ENCODE measurements around the gene TRAM2. TPM values are rescaled to one million over a fixed set of nuclear protein-coding genes. Genes with fewer than 3 reads are reported as not detected.

The TRAM2 gene
- total RNA-seq, 2 experiments from 2014 or later, result 2.5 to 2.9 TPM

DNA sequence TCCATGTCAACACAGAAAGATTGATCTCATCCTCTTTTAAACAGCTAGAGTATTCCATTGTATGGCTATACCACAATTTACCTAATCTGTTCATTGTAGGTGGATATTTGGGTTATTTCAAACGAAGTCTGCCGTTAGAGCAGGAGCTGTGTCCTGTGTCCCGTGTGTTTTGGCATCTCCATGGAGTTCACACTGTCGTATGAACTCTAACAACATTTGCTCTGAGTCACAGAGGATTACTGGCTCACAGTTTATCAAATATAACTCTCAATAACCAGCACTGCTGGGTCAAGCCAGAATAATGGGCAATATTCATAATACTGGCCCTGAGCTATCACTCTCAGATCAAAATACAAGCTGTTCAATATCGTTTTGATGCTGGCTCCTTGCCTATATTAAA lies 16.4 kb downstream of the TRAM2 start:
- intact Hi-C loops (cut with micrococcal nuclease), result no loop called here
- CTCF ChIA-PET, result no interaction called here
- H3K27ac Mint-ChIP-seq, result no peak overlapping the region
- peaks cover 8% of the 10 kb centered on the region for H3K4me1 Mint-ChIP-seq (ENCODE audit: low read depth)
- no peak for DNase-seq
- no peaks in the 10 kb centered on the region for H3K27me3 Mint-ChIP-seq (ENCODE audit: low read depth)
- H3K9me3 Mint-ChIP-seq, result no peaks in the 10 kb centered on the region
- H3K36me3 Mint-ChIP-seq (ENCODE audit: low read depth), result no peaks in the 10 kb centered on the region
- H3K4me3 Mint-ChIP-seq, result no peak overlapping the region

DNA sequence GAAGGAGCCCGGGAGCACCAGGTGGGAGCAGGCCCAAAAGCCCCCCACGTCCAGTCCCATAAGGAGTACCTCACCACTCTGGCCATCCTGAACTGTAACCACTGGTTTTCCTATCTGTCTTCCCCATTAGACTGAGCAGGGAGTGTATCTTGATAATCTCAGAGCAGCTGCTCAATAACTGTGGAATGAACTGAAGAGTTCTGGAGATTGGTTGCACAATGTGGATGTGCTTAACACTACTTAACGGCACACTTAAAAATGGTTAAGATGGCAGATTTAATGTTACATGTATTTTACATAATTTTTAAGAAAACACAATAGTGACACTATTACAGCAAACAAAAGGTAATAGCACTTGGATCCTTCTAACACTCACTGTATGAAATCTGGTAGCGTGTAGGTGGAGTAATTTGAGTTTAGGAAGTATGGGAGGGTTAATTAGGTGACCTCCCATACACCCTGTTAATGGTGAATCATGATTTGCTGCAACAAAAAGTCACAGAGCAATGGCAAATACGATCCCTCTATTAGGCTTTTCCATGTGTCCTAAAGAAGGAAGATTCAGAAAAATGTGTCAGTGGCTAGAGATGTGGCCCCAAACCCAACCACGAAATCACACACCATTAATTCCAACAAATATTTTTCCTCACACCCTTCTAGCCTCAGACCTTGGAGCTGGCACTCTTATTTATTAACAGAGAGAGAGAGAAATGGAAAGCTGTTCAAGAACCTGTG lies 18.4 kb downstream of the TRAM2 start:
- H3K9me3 Mint-ChIP-seq, result no peaks in the 10 kb centered on the region
- no peaks in the 10 kb centered on the region for H3K36me3 Mint-ChIP-seq (ENCODE audit: low read depth)
- no peaks in the 10 kb centered on the region for H3K27me3 Mint-ChIP-seq (ENCODE audit: low read depth)
- H3K4me1 Mint-ChIP-seq (ENCODE audit: low read depth), result peaks cover 9% of the 10 kb centered on the region
- DNase-seq, result no peak
- intact Hi-C loops (cut with micrococcal nuclease), result no loop called here
- no peak overlapping the region for H3K4me3 Mint-ChIP-seq
- CTCF ChIA-PET, result no interaction called here
- H3K27ac Mint-ChIP-seq, result no peak overlapping the region

GRCh38 chr6:52557389-52558265 lies 19.2 kb downstream of the TRAM2 start:
- Mint-ChIP-seq H3K27ac (no peak overlapping the region), H3K9me3 (no peaks in the 10 kb centered on the region), H3K4me1 (ENCODE audit: low read depth) (peaks cover 10% of the 10 kb centered on the region), H3K36me3 (ENCODE audit: low read depth) (no peaks in the 10 kb centered on the region), H3K27me3 (ENCODE audit: low read depth) (no peaks in the 10 kb centered on the region), H3K4me3 (no peak overlapping the region)
- intact Hi-C loops (cut with micrococcal nuclease), result no loop called here
- DNase-seq, result no peak
- CTCF ChIA-PET, result no interaction called here

DNA sequence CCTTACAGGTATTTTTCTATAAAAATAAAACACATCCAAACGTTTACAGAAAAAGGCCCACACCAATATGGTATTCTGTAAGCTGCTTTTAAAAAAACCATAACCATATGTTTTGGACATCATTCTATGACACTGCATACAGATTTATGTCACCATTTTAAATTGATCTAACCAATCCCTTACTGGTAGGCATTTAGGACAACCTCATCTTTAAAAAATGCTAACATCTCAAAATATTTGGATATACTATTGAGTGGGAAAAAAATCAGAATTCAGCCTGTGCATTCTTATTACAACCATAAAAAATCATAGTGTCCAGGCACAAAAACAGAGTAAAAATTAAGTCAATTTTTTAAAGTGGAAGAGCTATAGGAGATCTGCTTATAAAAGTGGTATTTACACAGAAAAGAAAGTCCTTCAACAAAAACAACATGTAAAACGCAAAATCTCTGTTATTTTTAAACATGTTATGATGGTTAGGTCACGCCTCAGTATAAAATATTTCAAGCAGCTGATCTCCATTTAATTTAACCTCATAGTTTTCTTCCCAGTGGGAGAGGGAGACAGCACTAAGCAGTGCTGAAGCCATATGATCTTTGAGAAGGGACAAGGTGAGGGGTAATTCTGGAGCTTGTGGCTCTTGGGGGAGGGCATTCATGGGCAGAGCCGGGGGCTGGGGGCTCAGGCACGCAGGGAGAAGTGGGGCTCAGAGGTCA lies 21.2 kb downstream of the TRAM2 start:
- CTCF ChIA-PET, result interaction anchor here (1.0 kb wide), 1 partner anchor 49 kb away, joined by 4 read pairs; no protein-coding TSS in a partner anchor
- Mint-ChIP-seq H3K4me1 (ENCODE audit: low read depth) (peaks cover 10% of the 10 kb centered on the region), H3K36me3 (ENCODE audit: low read depth) (no peaks in the 10 kb centered on the region), H3K27ac (no peak overlapping the region), H3K27me3 (ENCODE audit: low read depth) (no peaks in the 10 kb centered on the region), H3K4me3 (no peak overlapping the region), H3K9me3 (no peaks in the 10 kb centered on the region)
- intact Hi-C loops (cut with micrococcal nuclease), result no loop called here
- no peak for DNase-seq

- intact Hi-C loops (cut with micrococcal nuclease), result no loop called here
- Mint-ChIP-seq H3K27me3 (ENCODE audit: low read depth) (no peaks in the 10 kb centered on the region), H3K27ac (no peak overlapping the region), H3K36me3 (ENCODE audit: low read depth) (no peaks in the 10 kb centered on the region), H3K9me3 (no peaks in the 10 kb centered on the region), H3K4me3 (no peak overlapping the region), H3K4me1 (ENCODE audit: low read depth) (peaks cover 10% of the 10 kb centered on the region)
- no peak for DNase-seq
- CTCF ChIA-PET, result interaction anchor here (1.0 kb wide), 1 partner anchor 15 kb away, joined by 5 read pairs; no protein-coding TSS in a partner anchor
Measured at GRCh38 chr6:52554684-52555280, 22.1 kb downstream of the TRAM2 start.

DNA sequence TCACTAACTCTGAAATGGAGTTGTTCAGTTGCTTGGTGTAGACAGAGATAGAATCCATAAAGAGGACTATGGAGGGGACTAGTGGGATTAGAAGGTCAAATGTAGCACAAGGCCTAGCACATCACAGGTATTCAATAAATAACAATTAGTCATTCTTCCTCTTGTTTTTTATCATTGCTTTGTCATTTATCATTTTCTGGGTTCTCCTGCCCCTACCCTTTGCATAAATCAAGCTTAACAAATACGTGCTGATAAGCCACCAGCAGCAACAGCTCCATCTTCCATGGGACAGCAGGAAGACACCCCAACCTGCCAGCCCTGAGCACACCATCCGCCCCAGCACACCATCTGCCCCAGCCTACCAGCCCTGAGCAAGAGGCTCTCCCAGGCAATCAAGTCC lies 23.1 kb downstream of the TRAM2 start:
- DNase-seq, result no peak
- no peak overlapping the region for H3K27ac Mint-ChIP-seq
- intact Hi-C loops (cut with micrococcal nuclease), result no loop called here

DNA sequence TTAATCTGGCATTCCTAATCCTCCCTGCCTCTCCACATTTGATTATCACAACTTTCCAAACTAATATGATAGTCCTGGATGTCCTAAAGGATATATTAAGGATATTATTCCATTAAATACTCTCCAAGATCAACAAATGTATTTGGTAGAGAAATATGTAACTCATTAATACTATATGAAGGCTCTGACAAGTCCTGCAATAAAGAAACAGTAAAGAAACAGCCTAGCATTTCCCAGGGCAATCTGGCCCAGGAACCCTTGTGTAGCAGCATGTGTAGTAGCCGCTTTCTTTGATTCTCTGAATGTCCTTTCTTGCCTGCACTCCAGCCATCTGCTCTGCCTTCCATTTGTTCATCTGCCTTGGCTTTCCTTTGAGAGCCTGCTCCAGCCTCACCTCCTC lies 23.7 kb downstream of the TRAM2 start:
- Mint-ChIP-seq H3K4me3 (no peak overlapping the region), H3K27me3 (ENCODE audit: low read depth) (no peaks in the 10 kb centered on the region), H3K27ac (no peak overlapping the region), H3K9me3 (no peaks in the 10 kb centered on the region), H3K36me3 (ENCODE audit: low read depth) (no peaks in the 10 kb centered on the region), H3K4me1 (ENCODE audit: low read depth) (peaks cover 10% of the 10 kb centered on the region)
- intact Hi-C loops (cut with micrococcal nuclease), result no loop called here
- no peak for DNase-seq
- CTCF ChIA-PET, result interaction anchor here (0.5 to 0.6 kb wide), 2 partner anchors 129 to 410 kb away, joined by 3 read pairs; no protein-coding TSS in a partner anchor

More for the DNA sequence above, 23.1 kb downstream of the TRAM2 start:
- H3K27me3 Mint-ChIP-seq (ENCODE audit: low read depth), result no peaks in the 10 kb centered on the region
- no peaks in the 10 kb centered on the region for H3K9me3 Mint-ChIP-seq
- H3K4me1 Mint-ChIP-seq (ENCODE audit: low read depth), result peaks cover 10% of the 10 kb centered on the region
- CTCF ChIA-PET, result interaction anchor here (1.0 kb wide), 1 partner anchor 16 kb away, joined by 5 read pairs; no protein-coding TSS in a partner anchor
- no peak overlapping the region for H3K4me3 Mint-ChIP-seq
- no peaks in the 10 kb centered on the region for H3K36me3 Mint-ChIP-seq (ENCODE audit: low read depth)

GRCh38 chr6:52552278-52552643 lies 24.6 kb downstream of the TRAM2 start:
- CTCF ChIA-PET, result interaction anchor here (0.5 kb wide), 1 partner anchor 129 kb away, joined by 3 read pairs; no protein-coding TSS in a partner anchor
- H3K27ac Mint-ChIP-seq, result no peak overlapping the region
- DNase-seq, result no peak
- H3K4me1 Mint-ChIP-seq (ENCODE audit: low read depth), result peaks cover 12% of the 10 kb centered on the region
- H3K4me3 Mint-ChIP-seq, result no peak overlapping the region
- H3K9me3 Mint-ChIP-seq, result no peaks in the 10 kb centered on the region
- intact Hi-C loops (cut with micrococcal nuclease), result no loop called here
- no peaks in the 10 kb centered on the region for H3K36me3 Mint-ChIP-seq (ENCODE audit: low read depth)
- H3K27me3 Mint-ChIP-seq (ENCODE audit: low read depth), result no peaks in the 10 kb centered on the region

DNA sequence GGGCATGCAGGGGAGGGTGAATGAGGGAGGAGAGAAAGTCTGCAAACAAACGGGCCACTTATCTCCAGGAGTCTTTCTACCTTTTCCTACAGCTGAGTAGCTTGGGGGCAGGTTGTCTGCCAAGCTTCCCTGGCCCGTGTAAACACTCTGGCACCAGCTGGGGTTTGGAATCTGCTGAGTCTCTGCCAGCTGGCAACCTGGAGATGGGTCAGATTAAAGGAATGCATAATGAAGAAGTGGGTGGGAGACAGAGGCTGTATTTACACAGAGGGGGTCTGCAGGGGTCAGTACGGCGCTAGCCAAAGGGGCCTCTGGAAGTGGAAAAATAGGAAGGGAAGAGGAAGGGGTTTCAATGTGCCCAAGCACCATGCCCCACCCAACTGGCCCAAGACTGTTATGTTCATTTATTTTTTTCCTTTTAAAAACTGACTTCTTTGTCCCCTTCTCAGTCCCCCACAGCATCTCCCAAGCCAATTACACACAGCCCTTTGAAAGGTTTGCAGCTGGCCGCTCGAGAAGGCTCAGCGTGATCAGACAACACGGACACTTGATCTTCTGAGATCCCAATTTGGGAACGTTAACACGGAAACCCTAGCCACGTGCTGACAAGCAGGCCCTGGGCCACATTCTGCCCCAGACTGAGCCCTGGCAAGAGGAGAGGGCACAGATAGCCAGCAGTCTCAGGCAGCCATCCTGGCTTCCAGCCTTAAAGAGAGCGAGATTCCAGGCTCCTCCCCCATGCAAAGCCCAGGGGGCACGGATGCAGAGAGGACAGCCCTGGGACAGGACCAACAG lies 25.2 kb downstream of the TRAM2 start:
- Mint-ChIP-seq H3K36me3 (ENCODE audit: low read depth) (peaks cover 2% of the 10 kb centered on the region), H3K9me3 (no peaks in the 10 kb centered on the region), H3K4me1 (ENCODE audit: low read depth) (peaks cover 13% of the 10 kb centered on the region), H3K27me3 (ENCODE audit: low read depth) (no peaks in the 10 kb centered on the region), H3K4me3 (no peak overlapping the region), H3K27ac (no peak overlapping the region)
- CTCF ChIA-PET, result no interaction called here
- intact Hi-C loops (cut with micrococcal nuclease), result no loop called here
- DNase-seq, result no peak

DNA sequence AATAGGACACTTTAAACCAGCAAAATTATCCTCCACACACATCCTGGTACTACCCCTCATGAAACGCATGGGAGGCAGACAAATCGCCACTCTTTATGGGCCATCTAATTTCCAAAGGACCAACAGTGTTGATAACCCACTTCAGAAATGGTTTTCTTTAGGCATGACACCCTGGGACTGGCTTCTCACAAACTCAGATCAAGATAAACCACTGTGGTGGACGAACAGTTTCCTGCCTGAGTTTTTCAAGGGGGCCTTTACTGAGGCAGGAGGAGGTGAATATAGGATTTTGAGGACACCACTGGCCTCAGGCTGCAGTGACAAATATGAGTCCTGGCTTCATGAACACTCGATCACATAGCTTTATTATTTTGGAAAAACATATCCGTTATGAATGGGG lies 26.0 kb downstream of the TRAM2 start:
- no peak overlapping the region for H3K4me3 Mint-ChIP-seq
- DNase-seq, result no peak
- peaks cover 2% of the 10 kb centered on the region for H3K36me3 Mint-ChIP-seq (ENCODE audit: low read depth)

DNA sequence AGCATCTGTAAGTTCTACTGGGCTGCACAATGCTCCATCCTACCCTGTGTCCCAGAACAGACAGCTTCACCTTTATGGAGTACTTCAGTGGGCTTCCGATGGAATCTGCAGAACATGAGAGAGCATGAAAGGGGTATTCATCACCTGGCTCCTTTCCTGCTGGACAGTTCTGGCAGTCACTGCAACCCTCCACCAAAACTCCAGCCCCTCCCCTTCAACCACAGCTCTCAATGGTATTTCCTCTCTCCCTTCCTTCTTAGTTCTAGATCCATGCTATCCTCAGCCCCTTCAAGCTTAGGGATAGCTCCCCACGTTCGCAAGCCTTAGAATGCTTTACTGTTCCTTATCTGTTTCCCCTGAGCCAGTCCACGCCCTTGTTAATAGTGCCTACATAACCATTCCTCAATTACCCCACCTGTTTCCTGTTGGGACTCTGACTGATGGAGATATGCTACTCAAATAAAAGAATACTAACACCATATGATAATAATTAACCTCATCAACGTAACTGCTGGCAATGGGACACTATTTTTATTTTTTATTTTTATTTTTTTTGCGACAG lies 26.8 kb downstream of the TRAM2 start:
- Mint-ChIP-seq H3K4me3 (no peak overlapping the region), H3K27ac (no peak overlapping the region), H3K36me3 (ENCODE audit: low read depth) (peaks cover 2% of the 10 kb centered on the region), H3K9me3 (no peaks in the 10 kb centered on the region), H3K27me3 (ENCODE audit: low read depth) (no peaks in the 10 kb centered on the region), H3K4me1 (ENCODE audit: low read depth) (peaks cover 10% of the 10 kb centered on the region)
- CTCF ChIA-PET, result no interaction called here
- no peak for DNase-seq
- intact Hi-C loops (cut with micrococcal nuclease), result no loop called here

More for the DNA sequence above, 26.0 kb downstream of the TRAM2 start:
- CTCF ChIA-PET, result no interaction called here
- Mint-ChIP-seq H3K27ac (no peak overlapping the region), H3K27me3 (ENCODE audit: low read depth) (no peaks in the 10 kb centered on the region), H3K4me1 (ENCODE audit: low read depth) (peaks cover 11% of the 10 kb centered on the region), H3K9me3 (no peaks in the 10 kb centered on the region)
- intact Hi-C loops (cut with micrococcal nuclease), result no loop called here
